HG02852 (cell line): Measurements from ENCODE around the gene PIMREG.
A peak's percentile ranks its signal among the peaks of the same experiment; 100 is the strongest.

Experiments
- ATAC-seq: cut with Tn5 transposase; IDR thresholded peaks from one replicate; pipeline ENCODE4 v1.9.1; 2021; ENCODE audit warnings: mild to moderate bottlenecking, moderate library complexity; ENCODE audit not compliant: unreplicated experiment

The PIMREG gene, protein sequence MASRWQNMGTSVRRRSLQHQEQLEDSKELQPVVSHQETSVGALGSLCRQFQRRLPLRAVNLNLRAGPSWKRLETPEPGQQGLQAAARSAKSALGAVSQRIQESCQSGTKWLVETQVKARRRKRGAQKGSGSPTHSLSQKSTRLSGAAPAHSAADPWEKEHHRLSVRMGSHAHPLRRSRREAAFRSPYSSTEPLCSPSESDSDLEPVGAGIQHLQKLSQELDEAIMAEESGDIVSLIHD

DNA sequence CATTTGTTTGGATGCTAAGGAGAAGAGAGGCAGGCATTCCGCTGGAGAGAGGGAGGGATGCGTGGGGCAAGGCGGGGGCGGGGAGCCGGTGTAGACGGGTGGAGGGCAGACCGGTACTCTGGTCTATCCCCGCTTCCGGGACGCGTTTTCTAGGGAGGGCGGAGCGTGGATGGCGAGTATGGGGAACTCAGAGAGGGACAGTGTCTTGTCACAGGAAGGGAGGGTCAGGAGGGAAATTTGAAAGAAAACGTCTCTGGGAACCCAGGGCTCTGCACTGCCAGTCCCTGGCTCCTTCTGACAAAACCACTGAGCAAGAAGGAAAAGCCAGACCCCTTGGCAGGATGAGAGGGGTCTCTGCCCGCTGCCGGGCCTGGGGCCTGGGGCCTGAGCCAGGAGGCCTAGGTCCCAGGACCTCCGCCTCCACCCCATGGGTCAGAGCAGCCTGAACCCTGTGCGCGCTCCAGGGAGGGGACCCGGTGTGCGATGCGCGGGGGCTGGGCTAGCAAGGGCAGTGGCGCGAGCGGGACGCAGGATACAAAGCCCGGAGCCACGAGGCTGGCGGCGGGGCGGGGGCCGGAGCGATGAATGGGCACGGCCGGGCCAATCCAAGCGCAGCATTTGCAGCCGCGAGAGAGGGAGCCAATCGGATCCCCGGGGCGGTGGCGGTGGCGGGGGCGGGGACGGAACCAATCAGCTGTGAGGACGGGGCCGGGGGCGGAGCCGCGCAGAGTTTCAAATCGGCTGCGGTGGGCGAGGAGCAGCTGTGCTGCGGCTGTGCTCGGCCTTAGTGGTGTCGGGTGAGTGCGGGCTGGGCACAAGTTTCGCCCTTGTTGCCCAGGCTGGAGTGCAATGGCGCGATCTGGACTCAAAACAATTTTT, at the start of gene PIMREG:
TSS of gene PIMREG (plus strand) at position 764 of the 879 bp plus-strand sequence. CDS start 656 bp downstream, outside the sequence.
- ATAC-seq, result peak; percentile 90

DNA sequence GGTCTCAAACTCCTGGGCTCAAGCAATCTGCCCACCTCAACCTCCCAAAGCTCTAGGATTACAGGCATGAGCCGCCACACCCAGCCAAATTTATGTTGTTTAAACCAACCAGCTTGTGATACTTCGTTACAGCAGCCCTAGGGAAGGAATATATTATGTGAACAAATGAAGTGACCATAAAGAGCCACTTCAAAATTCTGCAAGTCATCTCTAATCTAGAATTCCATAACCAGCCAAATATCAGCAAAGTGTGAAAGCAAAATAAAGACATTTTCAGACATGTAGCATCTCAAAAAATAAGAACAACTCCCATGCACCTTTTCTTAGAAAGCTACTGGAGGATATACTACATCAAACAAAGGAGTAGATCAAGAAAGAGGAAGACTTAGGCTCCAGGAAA, 45.3 kb upstream of the PIMREG start:
- ATAC-seq, result no peak

DNA sequence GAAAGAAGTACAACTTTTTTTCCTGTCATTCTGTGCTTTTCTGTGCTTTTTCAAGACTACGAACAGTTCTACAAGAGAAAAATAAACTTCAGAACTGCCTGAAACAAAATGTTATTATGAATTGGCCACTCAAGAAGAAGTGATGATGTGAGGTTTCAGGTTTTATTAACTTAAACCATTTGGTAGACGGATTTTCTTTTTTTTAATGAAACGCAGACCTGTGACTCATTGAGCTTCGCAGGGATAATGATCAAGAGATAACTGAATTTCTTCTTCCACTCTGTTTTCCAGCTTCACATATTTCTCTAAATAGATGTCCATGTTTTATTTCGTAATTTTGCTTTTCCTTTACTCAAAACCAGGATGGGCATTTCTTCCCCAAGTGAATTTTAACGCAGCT, 42.0 kb upstream of the PIMREG start:
- no peak for ATAC-seq

DNA sequence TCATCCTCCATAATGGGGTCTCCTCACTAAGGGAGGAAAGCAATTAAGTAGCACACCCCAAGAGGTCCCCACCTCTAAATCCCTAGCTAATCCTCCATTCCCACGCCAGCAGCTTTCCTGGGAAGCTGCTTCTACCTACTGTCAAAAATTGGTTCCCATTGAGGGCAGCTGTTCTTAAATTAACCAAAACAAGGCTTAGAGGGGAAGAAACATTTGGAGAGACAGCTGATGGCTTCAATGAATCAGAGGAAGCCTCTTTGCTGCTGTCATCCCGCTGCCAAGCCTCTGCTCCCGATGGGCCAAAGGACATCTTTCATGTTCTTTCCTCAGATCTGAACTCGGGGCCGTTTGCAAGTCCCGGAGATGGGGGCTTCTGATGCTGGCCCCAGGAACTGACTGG, 36.0 kb upstream of the PIMREG start:
- ATAC-seq, result no peak

DNA sequence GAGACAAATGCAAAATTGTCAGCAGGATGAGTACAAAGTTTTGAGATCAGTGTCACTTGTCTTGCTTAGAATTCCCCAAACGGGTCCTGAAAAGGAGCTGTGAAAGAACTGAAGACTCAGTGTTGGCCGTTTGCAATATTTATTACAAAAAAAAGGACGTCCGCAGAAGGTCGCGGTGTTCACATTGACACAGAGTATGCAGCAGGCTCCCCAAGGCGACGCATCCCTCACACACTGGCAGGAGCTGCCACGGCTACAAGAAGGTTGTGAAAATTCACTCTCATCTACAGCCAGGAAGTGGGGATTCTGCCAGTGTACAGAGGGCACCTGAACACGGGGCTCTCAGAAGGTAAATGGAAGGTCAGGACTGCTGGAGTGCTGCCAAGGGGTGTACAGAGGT, 35.5 kb upstream of the PIMREG start:
- ATAC-seq, result no peak

DNA sequence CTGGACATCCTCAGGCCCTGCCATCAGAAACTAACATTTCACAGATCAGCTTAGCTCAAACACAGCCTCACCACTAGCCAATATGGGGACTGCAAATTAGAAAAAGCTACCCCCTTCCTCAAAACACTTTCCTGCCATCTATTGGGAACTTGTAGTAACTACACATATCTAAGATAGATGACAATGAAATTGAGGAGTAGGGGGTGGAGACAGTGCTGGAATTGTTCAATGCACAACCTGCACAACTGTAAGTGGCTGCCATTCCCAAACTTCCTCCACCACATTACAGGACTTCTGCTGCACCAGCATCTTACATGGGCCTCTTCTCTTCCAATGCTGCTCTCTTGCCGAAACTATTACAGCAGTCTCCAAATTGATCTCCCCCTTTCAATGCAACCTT, 31.2 kb upstream of the PIMREG start:
- ATAC-seq, result no peak

DNA sequence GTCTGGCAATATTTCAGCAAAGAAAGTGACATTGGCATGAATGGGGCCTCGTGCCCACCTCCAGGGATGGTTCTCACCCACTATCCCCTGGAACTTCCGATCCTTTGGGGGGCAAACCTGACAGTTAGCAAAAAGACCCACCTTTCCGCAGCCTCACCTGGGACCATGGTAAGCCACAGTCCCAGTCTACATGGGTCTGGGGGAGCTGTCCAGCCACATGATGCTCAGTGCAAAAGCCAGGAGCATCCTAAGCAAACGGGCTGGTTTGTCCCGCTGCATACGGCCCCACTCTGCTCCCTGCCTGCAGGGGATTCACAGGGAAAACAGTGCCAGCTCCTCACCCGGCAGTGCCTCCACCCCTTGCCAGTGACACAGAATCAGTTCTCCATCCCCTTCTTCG, 28.6 kb upstream of the PIMREG start:
- no peak for ATAC-seq

DNA sequence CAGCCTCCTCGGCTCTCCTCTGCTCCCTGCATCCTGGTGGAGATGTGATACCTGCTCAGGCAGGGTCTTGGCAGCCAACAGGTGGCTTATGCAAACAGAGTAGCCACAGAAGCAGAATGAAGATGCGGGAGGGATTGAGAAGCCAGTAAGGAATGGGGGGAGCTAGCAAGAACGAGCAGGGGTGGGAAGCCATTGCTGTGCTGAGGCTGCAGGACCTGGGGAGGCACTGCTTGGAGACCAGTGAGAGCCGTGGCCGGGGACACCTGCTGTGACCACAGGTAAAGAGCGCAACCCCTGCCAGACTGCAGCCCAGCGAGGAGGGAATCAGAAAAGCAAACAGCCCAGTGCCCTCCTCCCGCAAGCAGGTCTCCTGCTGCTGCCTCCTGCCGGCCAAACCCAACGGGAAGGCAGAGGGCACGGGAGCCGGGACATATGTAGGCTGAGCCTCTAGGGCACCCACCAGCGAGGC, 24.0 kb upstream of the PIMREG start:
- ATAC-seq, result no peak

DNA sequence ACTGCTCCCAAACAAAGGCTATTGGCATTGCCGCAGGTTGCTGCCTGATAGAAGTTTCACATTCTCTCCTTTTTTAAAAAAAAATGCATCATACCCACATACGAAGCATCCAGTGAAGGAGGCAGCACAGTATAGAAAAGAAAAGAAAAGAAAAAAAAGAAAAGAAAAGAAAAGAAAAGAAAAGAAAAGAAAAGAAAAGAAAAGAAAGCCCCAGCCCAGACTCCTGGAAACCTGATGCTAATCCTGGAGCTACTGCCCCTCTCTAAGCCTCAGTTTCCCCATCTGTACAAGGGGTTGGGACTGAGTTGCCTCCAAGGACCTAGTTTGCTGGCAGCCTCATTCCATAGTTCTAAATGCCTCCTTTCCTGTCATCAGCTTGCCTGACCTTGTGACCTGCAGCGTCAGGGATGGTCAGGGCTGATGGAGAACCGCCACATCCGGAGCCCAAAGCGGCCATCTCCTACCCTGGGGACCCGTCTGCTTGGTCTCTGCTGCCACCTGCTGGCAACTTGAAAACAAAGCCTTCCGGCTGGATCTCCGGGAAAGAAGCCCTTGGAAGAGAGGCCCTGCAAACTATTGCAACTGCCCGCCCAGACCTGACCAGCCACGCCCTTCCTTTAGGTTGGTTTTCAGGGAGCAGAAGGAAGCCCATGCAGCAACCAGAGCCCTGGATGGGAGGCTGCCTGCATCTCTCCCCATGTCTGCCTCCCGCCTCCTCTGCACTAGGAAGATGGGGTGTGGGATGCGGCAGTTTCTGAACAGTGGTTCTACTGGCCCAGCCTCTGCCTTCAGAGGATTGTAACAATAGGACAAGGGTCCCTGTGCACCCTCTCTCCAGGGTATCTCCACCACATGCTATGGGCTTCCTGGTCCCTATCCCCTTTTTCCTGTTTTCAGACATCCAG, 22.3 kb upstream of the PIMREG start:
- no peak for ATAC-seq

DNA sequence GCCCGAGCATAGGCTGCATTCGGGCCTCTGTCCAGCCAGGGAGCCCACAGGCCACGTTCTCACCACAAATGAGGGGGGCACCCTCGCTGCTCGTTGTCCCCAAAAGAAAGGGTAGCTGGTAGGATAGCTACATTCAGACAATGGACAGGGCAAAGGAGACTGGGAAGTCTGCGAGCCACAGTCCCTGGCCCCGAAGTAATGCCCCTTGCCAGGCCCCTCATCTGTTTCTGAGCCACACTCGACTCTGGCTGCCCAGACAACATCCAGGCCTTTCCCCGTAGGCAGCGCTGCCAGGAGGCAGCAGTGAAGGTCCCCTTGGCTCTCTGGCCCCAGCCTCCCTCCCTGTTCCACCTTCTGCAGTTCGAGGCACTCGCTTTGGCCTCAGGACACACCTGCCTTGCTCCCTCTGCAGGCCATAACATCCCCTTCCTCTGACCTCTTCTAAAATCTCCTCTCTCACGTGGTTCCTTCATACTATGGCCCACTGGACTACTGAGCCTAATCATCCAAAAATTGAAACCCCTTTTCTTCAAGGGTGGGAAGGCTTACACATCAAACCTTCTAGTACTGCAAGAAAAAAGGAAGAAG, 21.5 kb upstream of the PIMREG start:
- no peak for ATAC-seq

DNA sequence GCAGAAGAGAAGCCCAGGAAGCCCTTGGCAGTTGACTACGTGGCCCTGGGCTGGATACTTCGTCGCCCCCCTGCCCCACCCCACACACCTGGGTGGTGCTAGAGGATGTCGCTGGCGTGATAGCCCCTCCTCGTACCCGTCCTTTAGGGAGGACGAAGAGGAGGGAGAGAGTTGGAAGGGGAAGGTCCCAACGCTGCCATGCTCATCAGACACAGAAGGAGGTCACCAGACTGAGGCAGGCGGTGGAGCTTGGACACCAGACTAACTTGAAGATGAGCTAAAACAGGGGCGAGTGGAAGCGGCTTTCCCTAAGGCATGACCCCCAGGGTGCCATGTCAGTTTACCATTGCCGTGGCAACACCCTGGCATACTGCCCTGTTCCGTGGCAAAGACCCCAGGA, 20.3 kb upstream of the PIMREG start:
- ATAC-seq, result no peak

DNA sequence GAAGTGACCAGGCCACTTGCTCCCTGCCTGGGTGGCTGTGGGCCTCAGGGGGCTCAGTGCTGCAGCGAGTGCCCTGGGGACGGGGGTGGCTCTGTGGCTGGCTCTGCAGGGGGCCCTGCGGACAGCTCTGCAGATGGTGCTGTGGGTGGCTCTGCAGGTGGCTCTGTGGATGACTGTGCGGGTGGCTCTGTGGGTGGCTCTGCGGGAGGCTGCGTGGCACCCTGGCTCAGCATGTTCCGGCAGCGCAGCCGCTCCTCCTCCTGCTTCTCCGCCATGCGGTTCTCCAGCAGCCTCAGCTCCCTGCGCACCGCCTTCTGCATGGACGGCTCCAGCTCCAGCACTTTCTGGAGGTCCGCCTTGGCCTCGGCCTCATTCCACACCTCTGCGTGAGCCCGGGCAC, 18.8 kb upstream of the PIMREG start:
- ATAC-seq, result no peak

DNA sequence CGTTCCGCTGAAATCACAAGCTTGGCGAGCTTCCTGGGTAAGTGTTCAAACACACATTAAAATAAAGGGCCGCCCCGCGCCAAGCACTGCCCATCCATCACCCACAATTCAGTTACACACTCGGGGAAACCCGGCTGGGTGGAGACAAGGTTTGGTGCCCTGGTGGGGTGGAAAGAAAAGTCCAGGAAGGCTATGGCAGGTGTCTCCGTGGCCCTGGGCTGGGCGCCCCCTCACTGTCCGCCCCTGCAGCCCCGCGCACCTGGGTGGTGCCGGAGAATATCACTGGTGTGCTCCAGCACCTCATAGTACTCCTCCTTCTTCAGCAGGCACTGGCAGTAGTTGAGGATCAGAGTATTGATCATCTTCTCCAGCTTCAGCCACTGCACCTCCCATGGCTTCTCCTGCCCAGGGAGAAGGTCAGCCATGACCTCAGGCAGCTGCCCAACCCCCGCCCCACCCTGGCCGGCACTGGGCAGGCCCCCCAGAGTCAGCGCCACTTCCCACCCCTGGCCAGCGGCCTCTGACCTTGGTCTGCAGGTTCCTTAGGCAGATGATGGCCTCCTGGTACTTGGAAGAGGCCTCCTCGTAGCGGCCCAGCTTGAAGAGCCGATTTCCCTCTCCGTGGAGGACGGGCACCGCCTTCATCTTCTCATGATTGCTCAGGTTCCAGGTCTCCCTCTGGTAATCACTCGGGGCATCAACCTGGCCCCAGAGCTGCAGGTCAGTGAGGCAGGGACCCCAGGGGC, 17.7 kb upstream of the PIMREG start:
- no peak for ATAC-seq

DNA sequence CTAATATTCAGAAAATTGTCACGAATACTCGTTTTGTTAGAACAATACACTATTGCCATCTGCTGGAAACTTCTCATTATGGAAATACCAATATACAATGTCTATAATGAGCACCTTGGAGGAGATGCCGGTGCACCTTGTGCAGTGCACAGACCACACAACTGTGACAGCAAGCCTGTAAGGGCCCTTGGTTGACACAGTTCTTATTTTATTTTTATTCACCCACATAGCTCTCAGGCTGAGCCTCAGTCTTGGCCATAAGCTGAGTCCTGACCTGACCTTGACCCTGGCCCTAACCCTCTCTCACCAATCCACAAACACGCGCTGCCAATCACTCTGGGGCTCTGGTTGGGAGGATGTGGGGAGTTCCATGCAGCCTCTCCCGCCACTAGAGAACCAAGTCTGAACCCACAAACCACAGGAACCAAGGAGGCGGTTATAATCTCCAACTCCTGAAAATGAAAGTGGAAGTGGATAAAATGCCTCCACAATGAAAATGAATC, 16.9 kb upstream of the PIMREG start:
- ATAC-seq, result no peak

DNA sequence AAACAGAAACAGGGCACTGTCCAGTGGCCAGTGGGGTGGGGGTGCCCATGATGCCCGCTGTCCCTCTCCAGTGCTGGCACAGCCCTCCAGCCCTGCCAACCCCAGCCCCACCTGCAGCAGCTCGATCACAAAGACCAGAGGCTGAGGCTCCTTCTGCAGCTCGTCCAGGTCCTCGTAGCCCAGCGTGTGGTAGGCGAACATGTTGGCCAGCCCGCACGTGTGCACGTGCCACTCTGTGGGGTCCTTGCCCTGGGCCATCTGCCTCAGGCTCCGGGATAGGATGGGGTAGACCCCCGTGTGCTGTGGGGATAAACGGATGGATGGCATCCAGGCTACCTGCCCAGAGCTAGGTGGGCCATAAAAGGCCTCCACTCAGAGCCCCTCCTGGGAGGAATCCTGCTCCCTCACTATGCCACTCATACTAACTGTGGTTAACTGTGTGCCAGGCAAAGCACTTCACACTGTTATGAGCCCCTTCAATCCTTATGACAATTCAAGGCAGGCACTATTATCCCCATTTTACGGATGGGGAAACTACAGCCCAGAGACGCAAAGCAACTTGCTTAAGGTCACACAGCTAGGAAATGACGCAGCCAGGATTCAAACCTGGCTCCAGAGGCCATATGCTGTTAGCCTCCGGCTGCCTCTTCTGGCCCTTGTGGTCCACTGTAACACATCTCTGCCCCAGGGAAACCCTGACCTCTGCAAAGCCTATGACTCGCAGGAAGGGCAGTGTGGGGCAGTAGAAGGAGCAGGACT, 15.9 kb upstream of the PIMREG start:
- ATAC-seq, result no peak

DNA sequence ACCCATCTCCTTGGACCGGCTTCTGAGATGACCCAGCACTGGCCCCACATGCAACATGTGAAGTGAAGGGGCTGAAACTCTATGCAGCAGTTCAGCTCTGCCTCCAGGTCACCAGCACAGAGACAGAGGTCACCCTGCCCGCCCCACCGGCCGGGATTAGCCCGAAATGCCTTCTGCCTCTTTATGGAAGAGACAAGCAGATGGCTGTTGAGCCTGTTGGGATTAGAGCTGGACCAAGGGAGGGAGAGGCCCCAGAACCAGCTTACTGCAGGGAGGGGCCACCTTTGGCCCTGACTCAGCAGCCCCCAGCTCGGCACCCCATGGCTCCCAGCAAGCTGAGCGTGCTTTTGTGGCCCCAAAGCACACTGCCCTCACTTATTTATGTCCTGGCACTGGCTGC, 15.0 kb upstream of the PIMREG start:
- no peak for ATAC-seq

DNA sequence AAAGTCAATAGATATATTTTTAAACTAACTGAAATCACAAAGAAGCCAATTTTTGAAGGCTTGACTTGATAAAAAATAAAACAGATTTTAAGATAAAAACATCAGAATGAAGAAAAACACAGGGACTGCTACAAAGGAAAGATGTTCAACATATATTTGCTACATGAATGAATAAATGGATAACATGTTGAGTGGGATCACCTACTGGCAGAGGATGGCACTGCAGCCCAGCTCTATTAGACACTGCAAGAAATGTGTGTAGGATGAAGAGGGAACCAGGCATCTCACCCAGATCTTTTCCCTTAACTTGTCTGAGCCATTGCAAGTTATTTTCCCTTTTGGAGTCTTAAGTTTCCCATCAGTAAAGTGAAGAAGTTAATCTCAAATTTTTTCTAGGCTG, 13.5 kb upstream of the PIMREG start:
- ATAC-seq, result no peak

DNA sequence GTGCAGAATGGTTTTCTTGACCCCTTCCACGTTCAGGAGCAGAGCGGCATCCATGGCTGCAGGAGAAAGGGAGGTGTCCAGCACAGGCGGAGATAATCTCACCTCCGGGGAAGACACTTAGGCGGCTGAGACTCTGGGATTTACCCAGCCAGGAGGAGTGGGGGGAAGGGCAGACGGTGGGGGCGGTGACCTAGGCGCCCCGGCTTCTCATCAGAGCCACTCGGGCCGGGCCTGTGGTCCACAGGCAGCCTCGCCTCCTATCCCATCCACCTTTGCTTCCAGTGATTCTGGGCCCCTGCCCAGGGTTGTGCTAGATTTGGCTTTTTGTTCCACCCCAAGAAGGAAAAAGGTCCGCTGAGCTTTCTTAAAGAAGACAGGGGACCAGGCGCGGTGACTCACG, 9.2 kb upstream of the PIMREG start, which contains the start of gene AIPL1:
TSS of gene AIPL1 (minus strand) at position 71 of the 400 bp plus-strand sequence. CDS start at position 54, 17 bp downstream.
- no peak for ATAC-seq

DNA sequence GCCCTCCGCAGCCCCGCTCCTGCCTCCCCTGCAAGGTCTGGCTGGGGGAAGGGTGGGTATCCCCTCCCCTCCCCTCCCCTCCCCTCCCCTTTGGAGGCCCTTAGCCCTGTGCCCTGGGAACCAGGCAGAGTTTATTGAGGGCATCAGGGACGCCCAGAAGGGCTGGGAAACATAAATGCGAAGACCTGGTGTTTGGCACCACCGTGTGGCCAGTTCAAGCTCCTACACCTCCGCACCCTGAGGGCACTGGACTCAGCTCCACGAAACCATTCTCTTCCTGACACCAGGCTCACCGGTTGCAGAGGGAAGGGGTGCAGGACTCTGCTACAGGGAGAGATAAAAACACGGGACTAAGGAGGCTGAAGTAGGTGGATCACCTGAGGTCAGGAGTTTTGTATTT, 8.3 kb upstream of the PIMREG start:
- no peak for ATAC-seq
